Smooth muscle cell (in vitro differentiated cells): ENCODE results near the gene CACFD1. TPM values are rescaled to one million over a fixed set of nuclear protein-coding genes. Genes with fewer than 3 reads are reported as not detected.

Source experiments
- DNase-seq: peaks from one replicate; lab custom pipeline; 2025; ENCODE audit not compliant: unreplicated experiment; lab: John Stamatoyannopoulos, UW
- H2AFZ ChIP-seq: fragments of 200-600 bp; sonication (generic); 2 replicates; pipeline ENCODE4 v1.6.0; 2016; ENCODE audit warnings: antibody characterized with exemption, low read depth, mild to moderate bottlenecking
- H3F3A ChIP-seq: fragments of 200-600 bp; sonication (generic); 2 replicates; pipeline ENCODE4 v1.6.0; 2017; ENCODE audit warnings: antibody characterized with exemption, low read depth
- H3K27ac ChIP-seq: fragments of 200-600 bp; sonication (generic); 2 replicates; pipeline ENCODE4 v1.5.1; 2016; ENCODE audit warnings: low read depth, mild to moderate bottlenecking
- H3K27me3 ChIP-seq: fragments of 200-600 bp; sonication (generic); 2 replicates; pipeline ENCODE4 v1.6.1; 2016; ENCODE audit warnings: low read depth, mild to moderate bottlenecking
- H3K36me3 ChIP-seq: fragments of 200-600 bp; sonication (generic); 2 replicates; pipeline ENCODE4 v1.5.1; 2016; ENCODE audit warnings: low read depth
- H3K4me1 ChIP-seq: fragments of 200-600 bp; sonication (generic); 2 replicates; pipeline ENCODE4 v1.5.1; 2016; ENCODE audit warnings: low read depth
- H3K4me2 ChIP-seq: fragments of 200-600 bp; sonication (generic); 2 replicates; pipeline ENCODE4 v1.6.0; 2016; ENCODE audit warnings: mild to moderate bottlenecking
- H3K4me3 ChIP-seq: fragments of 200-600 bp; sonication (generic); 2 replicates; pipeline ENCODE4 v1.5.1; 2016; ENCODE audit warnings: mild to moderate bottlenecking
- H3K79me2 ChIP-seq: fragments of 200-600 bp; sonication (generic); 2 replicates; pipeline ENCODE4 v1.6.0; 2016; ENCODE audit warnings: low read depth, mild to moderate bottlenecking
- H3K9ac ChIP-seq: fragments of 200-600 bp; sonication (generic); 2 replicates; pipeline ENCODE4 v1.6.0; 2016; ENCODE audit warnings: low read depth
- H3K9me3 ChIP-seq: fragments of 200-600 bp; sonication (generic); replicated peaks from 2 replicates; pipeline ENCODE4 v1.5.1; 2016; ENCODE audit warnings: low read depth
- H4K20me1 ChIP-seq: fragments of 200-600 bp; sonication (generic); 2 replicates; pipeline ENCODE4 v1.6.0; 2016; ENCODE audit warnings: low read depth
- CTCF ChIP-seq: fragments of 200-600 bp; sonication (generic); IDR thresholded peaks from 2 replicates; pipeline ENCODE4 v1.5.1; 2017; ENCODE audit warnings: borderline replicate concordance, mild to moderate bottlenecking, antibody characterized with exemption; ENCODE audit not compliant: insufficient read depth, poor library complexity, severe bottlenecking
- WGBS: methylation state at CpG from one replicate; pipeline ENCODE4 v1.1.7; 2016; ENCODE audit warnings: low lambda C conversion rate; 5-methylcytosine and 5-hydroxymethylcytosine counted together
- polyA plus RNA-seq: library from polyadenylated mRNA; unstranded; fragments of >200 nt; fragmentation: Nextera tagmentation; extraction: Ambion mirVana; gene quantifications from 2 replicates; pipeline ENCODE4 v1.2.1, GENCODE V29; 2016
- total RNA-seq: library from RNA; depleted of rRNA; stranded (reverse); fragments of >200 nt; gene quantifications from 2 replicates; pipeline ENCODE4 v1.2.3, GENCODE V29; 2014

Gene CACFD1
- total and polyA plus RNA-seq, 2 experiments from 2014 or later, result 5.8 to 27.1 TPM

GRCh38 chr9:133460405-133461175 is 812 bp downstream of the CACFD1 start:
- DNase-seq, result no peak
- peak overlapping the region; percentile 79 for H3K27ac ChIP-seq
- no peaks in the 10 kb centered on the region for H3K9me3 ChIP-seq
- TF ChIP-seq CTCF, result no peak
- H4K20me1 ChIP-seq, result peaks cover 31% of the 10 kb centered on the region
- H3K27me3 ChIP-seq, result no peaks in the 10 kb centered on the region
- H3K4me1 ChIP-seq, result peaks cover 12% of the 10 kb centered on the region
- H2AFZ ChIP-seq, result no peak overlapping the region
- no peaks in the 10 kb centered on the region for H3F3A ChIP-seq
- no peaks in the 10 kb centered on the region for H3K79me2 ChIP-seq
- peak overlapping the region; percentile 92 for H3K9ac ChIP-seq
- H3K4me3 ChIP-seq, result peak overlapping the region; percentile 89
- peak overlapping the region; percentile 91 for H3K4me2 ChIP-seq
- 9% methylated on average over 22 of the region's 30 CpGs for WGBS
- H3K36me3 ChIP-seq, result no peaks in the 10 kb centered on the region

GRCh38 chr9:133461975-133462374 is 2.2 kb downstream of the CACFD1 start:
- peaks cover 31% of the 10 kb centered on the region for H4K20me1 ChIP-seq
- H3K4me3 ChIP-seq, result no peak overlapping the region
- 77% methylated on average over 4 of the region's 4 CpGs for WGBS
- no peaks in the 10 kb centered on the region for H3K9me3 ChIP-seq
- no peaks in the 10 kb centered on the region for H3F3A ChIP-seq
- H3K4me2 ChIP-seq, result no peak overlapping the region
- H3K79me2 ChIP-seq, result no peaks in the 10 kb centered on the region
- no peaks in the 10 kb centered on the region for H3K27me3 ChIP-seq
- no peaks in the 10 kb centered on the region for H3K36me3 ChIP-seq
- H3K4me1 ChIP-seq, result peaks cover 12% of the 10 kb centered on the region
- no peak for TF ChIP-seq CTCF
- H3K27ac ChIP-seq, result no peak overlapping the region
- DNase-seq, result no peak
- no peak overlapping the region for H3K9ac ChIP-seq
- H2AFZ ChIP-seq, result no peak overlapping the region

GRCh38 chr9:133463234-133463863 is 3.6 kb downstream of the CACFD1 start:
- WGBS, result 92% methylated on average over 21 of the region's 22 CpGs
- no peak overlapping the region for H3K9ac ChIP-seq

More at GRCh38 chr9:133463234-133463863, 3.6 kb downstream of the CACFD1 start:
- Histone ChIP-seq H3K36me3 (no peaks in the 10 kb centered on the region), H3F3A (no peaks in the 10 kb centered on the region), H4K20me1 (peaks cover 35% of the 10 kb centered on the region), H3K4me3 (no peak overlapping the region), H3K4me2 (no peak overlapping the region), H3K79me2 (no peaks in the 10 kb centered on the region), H3K27me3 (no peaks in the 10 kb centered on the region), H3K4me1 (peaks cover 12% of the 10 kb centered on the region), H2AFZ (no peak overlapping the region), H3K9me3 (no peaks in the 10 kb centered on the region), H3K27ac (no peak overlapping the region)
- no peak for TF ChIP-seq CTCF
- no peak for DNase-seq
